Measurements from ENCODE around the gene SH2D6. TPM values are rescaled to one million over a fixed set of nuclear protein-coding genes. Genes with fewer than 3 reads are reported as not detected.
"Not testable (repeated sequence)": the region's sequence is repeated elsewhere in the genome, so short reads cannot be mapped to it uniquely, and the experiment has no call there.

The SH2D6 gene
- 0.48 and 1.3 TPM in 2 replicates for total RNA-seq

GRCh38 chr2:85418132-85419008 is at the start of gene SH2D6:
SH2D6 (plus strand) TSS chr2:85418714; CDS start chr2:85429466, 10,752 bp downstream.
- H3K4me1 Mint-ChIP-seq (ENCODE audit: low read depth) = peaks cover 40% of the 10 kb centered on the region
- peak; percentile 76 for DNase-seq (ENCODE audit: low spot score)
- intact Hi-C loops (cut with micrococcal nuclease) = loop anchor here (1.0 to 5.0 kb wide), 4 partner anchors 64 to 194 kb away; partner anchors contain the start of genes C2orf68, ELMOD3, MAT2A and RETSAT
- H3K36me3 Mint-ChIP-seq (ENCODE audit: low read depth) = no peaks in the 10 kb centered on the region
- peak within 1 kb of the TSS; percentile 97 for H3K4me3 Mint-ChIP-seq (ENCODE audit: low read depth)
- no peaks in the 10 kb centered on the region for H3K9me3 Mint-ChIP-seq
- peak within 1 kb of the TSS; percentile 98 for H3K27ac Mint-ChIP-seq
- no peaks in the 10 kb centered on the region for H3K27me3 Mint-ChIP-seq (ENCODE audit: low read depth)

GRCh38 chr2:85368921-85369320 is 49.6 kb upstream of the SH2D6 start:
- Mint-ChIP-seq H3K36me3 (ENCODE audit: low read depth) (peaks cover 9% of the 10 kb centered on the region), H3K9me3 (no peaks in the 10 kb centered on the region), H3K4me3 (ENCODE audit: low read depth) (no peak overlapping the region), H3K4me1 (ENCODE audit: low read depth) (no peaks in the 10 kb centered on the region), H3K27me3 (ENCODE audit: low read depth) (no peaks in the 10 kb centered on the region), H3K27ac (no peak overlapping the region)
- DNase-seq (ENCODE audit: low spot score) = no peak
- intact Hi-C loops (cut with micrococcal nuclease) = no loop called here

GRCh38 chr2:85369500-85369899 is 49.0 kb upstream of the SH2D6 start:
- Mint-ChIP-seq H3K4me1 (ENCODE audit: low read depth) (no peaks in the 10 kb centered on the region), H3K27ac (no peak overlapping the region), H3K9me3 (no peaks in the 10 kb centered on the region), H3K36me3 (ENCODE audit: low read depth) (peaks cover 11% of the 10 kb centered on the region), H3K27me3 (ENCODE audit: low read depth) (no peaks in the 10 kb centered on the region), H3K4me3 (ENCODE audit: low read depth) (no peak overlapping the region)
- DNase-seq (ENCODE audit: low spot score) = no peak
- intact Hi-C loops (cut with micrococcal nuclease) = no loop called here

- Mint-ChIP-seq H3K27ac (no peak overlapping the region), H3K36me3 (ENCODE audit: low read depth) (peaks cover 20% of the 10 kb centered on the region), H3K9me3 (no peaks in the 10 kb centered on the region), H3K4me3 (ENCODE audit: low read depth) (no peak overlapping the region), H3K4me1 (ENCODE audit: low read depth) (no peaks in the 10 kb centered on the region), H3K27me3 (ENCODE audit: low read depth) (no peaks in the 10 kb centered on the region)
- DNase-seq (ENCODE audit: low spot score) = no peak
- intact Hi-C loops (cut with micrococcal nuclease) = no loop called here
Observed at GRCh38 chr2:85371045-85371444, 47.5 kb upstream of the SH2D6 start.

- intact Hi-C loops (cut with micrococcal nuclease) = no loop called here
- H3K27ac Mint-ChIP-seq = no peak overlapping the region
- H3K27me3 Mint-ChIP-seq (ENCODE audit: low read depth) = no peaks in the 10 kb centered on the region
- H3K9me3 Mint-ChIP-seq = peaks cover 6% of the 10 kb centered on the region
- no peaks in the 10 kb centered on the region for H3K4me1 Mint-ChIP-seq (ENCODE audit: low read depth)
- peaks cover 63% of the 10 kb centered on the region for H3K36me3 Mint-ChIP-seq (ENCODE audit: low read depth)
- DNase-seq (ENCODE audit: low spot score) = no peak
- H3K4me3 Mint-ChIP-seq (ENCODE audit: low read depth) = no peak overlapping the region
Observed at GRCh38 chr2:85376291-85377065, 42.0 kb upstream of the SH2D6 start.

GRCh38 chr2:85377083-85377482 is 41.4 kb upstream of the SH2D6 start:
- Mint-ChIP-seq H3K4me1 (ENCODE audit: low read depth) (no peaks in the 10 kb centered on the region), H3K36me3 (ENCODE audit: low read depth) (peaks cover 66% of the 10 kb centered on the region), H3K4me3 (ENCODE audit: low read depth) (no peak overlapping the region), H3K27me3 (ENCODE audit: low read depth) (no peaks in the 10 kb centered on the region), H3K9me3 (peaks cover 6% of the 10 kb centered on the region), H3K27ac (no peak overlapping the region)
- no peak for DNase-seq (ENCODE audit: low spot score)
- intact Hi-C loops (cut with micrococcal nuclease) = no loop called here

GRCh38 chr2:85378257-85378656 is 40.3 kb upstream of the SH2D6 start:
- Mint-ChIP-seq H3K36me3 (ENCODE audit: low read depth) (peaks cover 69% of the 10 kb centered on the region), H3K27ac (no peak overlapping the region), H3K4me3 (ENCODE audit: low read depth) (no peak overlapping the region), H3K4me1 (ENCODE audit: low read depth) (no peaks in the 10 kb centered on the region), H3K9me3 (peaks cover 6% of the 10 kb centered on the region), H3K27me3 (ENCODE audit: low read depth) (no peaks in the 10 kb centered on the region)
- no peak for DNase-seq (ENCODE audit: low spot score)
- intact Hi-C loops (cut with micrococcal nuclease) = no loop called here

- no peaks in the 10 kb centered on the region for H3K27me3 Mint-ChIP-seq (ENCODE audit: low read depth)
- H3K9me3 Mint-ChIP-seq = peaks cover 6% of the 10 kb centered on the region
- no peak overlapping the region for H3K4me3 Mint-ChIP-seq (ENCODE audit: low read depth)
- DNase-seq (ENCODE audit: low spot score) = no peak
- intact Hi-C loops (cut with micrococcal nuclease) = no loop called here
- no peak overlapping the region for H3K27ac Mint-ChIP-seq
- peaks cover 4% of the 10 kb centered on the region for H3K4me1 Mint-ChIP-seq (ENCODE audit: low read depth)
- H3K36me3 Mint-ChIP-seq (ENCODE audit: low read depth) = peaks cover 71% of the 10 kb centered on the region
Observed at GRCh38 chr2:85380048-85380447, 38.5 kb upstream of the SH2D6 start.

- intact Hi-C loops (cut with micrococcal nuclease) = not testable (repeated sequence)
Observed at GRCh38 chr2:85383151-85383550, 35.4 kb upstream of the SH2D6 start.

GRCh38 chr2:85383850-85384249 is 34.7 kb upstream of the SH2D6 start:
- Mint-ChIP-seq H3K27ac (peak overlapping the region; percentile 67), H3K36me3 (ENCODE audit: low read depth) (peaks cover 59% of the 10 kb centered on the region), H3K9me3 (peaks cover 6% of the 10 kb centered on the region)

More at GRCh38 chr2:85383151-85383550, 35.4 kb upstream of the SH2D6 start:
- not testable (repeated sequence) for H3K9me3 Mint-ChIP-seq; H3K27me3 Mint-ChIP-seq (ENCODE audit: low read depth); H3K4me1 Mint-ChIP-seq (ENCODE audit: low read depth); H3K4me3 Mint-ChIP-seq (ENCODE audit: low read depth); DNase-seq (ENCODE audit: low spot score); H3K27ac Mint-ChIP-seq
- peaks cover 62% of the 10 kb centered on the region for H3K36me3 Mint-ChIP-seq (ENCODE audit: low read depth)

GRCh38 chr2:85385746-85386145 is 32.8 kb upstream of the SH2D6 start:
- Mint-ChIP-seq H3K4me1 (ENCODE audit: low read depth) (peaks cover 4% of the 10 kb centered on the region), H3K4me3 (ENCODE audit: low read depth) (no peak overlapping the region), H3K9me3 (no peaks in the 10 kb centered on the region), H3K27me3 (ENCODE audit: low read depth) (no peaks in the 10 kb centered on the region), H3K27ac (no peak overlapping the region), H3K36me3 (ENCODE audit: low read depth) (peaks cover 60% of the 10 kb centered on the region)
- no peak for DNase-seq (ENCODE audit: low spot score)
- intact Hi-C loops (cut with micrococcal nuclease) = no loop called here

More at GRCh38 chr2:85383850-85384249, 34.7 kb upstream of the SH2D6 start:
- H3K4me1 Mint-ChIP-seq (ENCODE audit: low read depth) = peaks cover 4% of the 10 kb centered on the region
- H3K4me3 Mint-ChIP-seq (ENCODE audit: low read depth) = no peak overlapping the region
- intact Hi-C loops (cut with micrococcal nuclease) = no loop called here
- DNase-seq (ENCODE audit: low spot score) = no peak
- no peaks in the 10 kb centered on the region for H3K27me3 Mint-ChIP-seq (ENCODE audit: low read depth)

- no peak overlapping the region for H3K27ac Mint-ChIP-seq
- intact Hi-C loops (cut with micrococcal nuclease) = no loop called here
- peaks cover 7% of the 10 kb centered on the region for H3K4me1 Mint-ChIP-seq (ENCODE audit: low read depth)
- peaks cover 61% of the 10 kb centered on the region for H3K36me3 Mint-ChIP-seq (ENCODE audit: low read depth)
- DNase-seq (ENCODE audit: low spot score) = no peak
- H3K4me3 Mint-ChIP-seq (ENCODE audit: low read depth) = no peak overlapping the region
- no peaks in the 10 kb centered on the region for H3K27me3 Mint-ChIP-seq (ENCODE audit: low read depth)
- H3K9me3 Mint-ChIP-seq = no peaks in the 10 kb centered on the region
Observed at GRCh38 chr2:85387754-85388153, 30.8 kb upstream of the SH2D6 start.

Data from activated T-helper 2 cell treated with anti-CD3 and anti-CD28 coated beads, Interferon-gamma antibody, Interleukin-2, Interleukin-4, amounts not matched to agents 10 μg/mL and 5 μg/mL and 100 μg/mL, durations not matched to agents 14 hours and 24 hours and 36 hours (primary cell).